Urinary bladder (tissue), 4 donors: ENCODE data around the gene RAP1GAP2. TPM values are rescaled to one million over a fixed set of nuclear protein-coding genes. Genes with fewer than 3 reads are reported as not detected.

Experiments
- DNase-seq: peaks from one replicate; pipeline ENCODE4 v3.0.0-alpha.2; 2015; ENCODE audit errors: extremely low spot score
- H3K27ac ChIP-seq: one replicate; pipeline ENCODE4 v1.5.1; 2013; ENCODE audit warnings: low read depth, mild to moderate bottlenecking, moderate library complexity
- H3K36me3 ChIP-seq: one replicate; pipeline ENCODE4 v1.6.1; 2013; ENCODE audit warnings: mild to moderate bottlenecking, moderate library complexity; ENCODE audit not compliant: insufficient read depth
- H3K4me1 ChIP-seq: one replicate; pipeline ENCODE4 v1.6.1; 2013; ENCODE audit warnings: mild to moderate bottlenecking, moderate library complexity; ENCODE audit not compliant: insufficient read depth
- H3K4me3 ChIP-seq: one replicate; pipeline ENCODE4 v1.5.1; 2013; ENCODE audit warnings: low read depth, low read length
- WGBS: extraction: QIAGEN DNeasy Blood & Tissue Kit; methylation state at CpG from one replicate; pipeline ENCODE4 v1.1.7; 2013; 5-methylcytosine and 5-hydroxymethylcytosine counted together
- polyA plus RNA-seq: library from polyadenylated mRNA; stranded (reverse); fragments of 200-250 nt; gene quantifications from one replicate; pipeline ENCODE4 v1.2.3, GENCODE V29; 2013
- total RNA-seq: library from RNA; depleted of rRNA; stranded (reverse); fragments of >200 nt; gene quantifications from one replicate; pipeline ENCODE4 v1.2.3, GENCODE V29; 2014
- donor health status: healthy with polysubstance abuse.
- donor health status: healthy.

RAP1GAP2 gene
- total and polyA plus RNA-seq, 2 donors: 3.7 to 3.9 TPM

GRCh38 chr17:2957631-2958286 lies 161.5 kb downstream of the RAP1GAP2 start:
- no peaks in the 10 kb centered on the region for H3K36me3 ChIP-seq
- 83% methylated on average over 12 of the region's 12 CpGs for WGBS
- H3K27ac ChIP-seq: no peak overlapping the region
- H3K4me3 ChIP-seq: no peak overlapping the region
- no peaks in the 10 kb centered on the region for H3K4me1 ChIP-seq
- DNase-seq: no peak

- 80% methylated on average over 10 of the region's 10 CpGs for WGBS
- no peak overlapping the region for H3K4me3 ChIP-seq
- no peaks in the 10 kb centered on the region for H3K4me1 ChIP-seq
- no peaks in the 10 kb centered on the region for H3K36me3 ChIP-seq
- no peak for DNase-seq
- H3K27ac ChIP-seq: no peak overlapping the region
These were observed 162.5 kb downstream of the RAP1GAP2 start for GRCh38 chr17:2958706-2959222.

- Histone ChIP-seq H3K4me1 (no peaks in the 10 kb centered on the region), H3K4me3 (no peak overlapping the region), H3K27ac (no peak overlapping the region), H3K36me3 (no peaks in the 10 kb centered on the region)
- 91% methylated on average over 19 of the region's 19 CpGs for WGBS
- DNase-seq: no peak
These were observed 163.3 kb downstream of the RAP1GAP2 start for GRCh38 chr17:2959371-2960130.

GRCh38 chr17:2961446-2961845 lies 165.2 kb downstream of the RAP1GAP2 start:
- WGBS: 93% methylated on average over 8 of the region's 8 CpGs
- Histone ChIP-seq H3K4me1 (no peaks in the 10 kb centered on the region), H3K27ac (no peak overlapping the region), H3K4me3 (no peak overlapping the region), H3K36me3 (no peaks in the 10 kb centered on the region)
- no peak for DNase-seq

GRCh38 chr17:2962236-2962635 lies 166.0 kb downstream of the RAP1GAP2 start:
- WGBS: 89% methylated on average over 7 of the region's 7 CpGs
- H3K4me1 ChIP-seq: no peaks in the 10 kb centered on the region
- no peaks in the 10 kb centered on the region for H3K36me3 ChIP-seq
- H3K4me3 ChIP-seq: no peak overlapping the region
- H3K27ac ChIP-seq: no peak overlapping the region
- DNase-seq: no peak

- no peak for DNase-seq
- Histone ChIP-seq H3K27ac (no peak overlapping the region), H3K4me3 (no peak overlapping the region), H3K36me3 (no peaks in the 10 kb centered on the region), H3K4me1 (no peaks in the 10 kb centered on the region)
- WGBS: 89% methylated on average over 14 of the region's 14 CpGs
These were observed 166.5 kb downstream of the RAP1GAP2 start for GRCh38 chr17:2962729-2963128.

- DNase-seq: no peak
- no peak overlapping the region for H3K27ac ChIP-seq
- H3K4me1 ChIP-seq: no peaks in the 10 kb centered on the region
- H3K4me3 ChIP-seq: no peak overlapping the region
- 82% methylated on average over 21 of the region's 21 CpGs for WGBS
- no peaks in the 10 kb centered on the region for H3K36me3 ChIP-seq
These were observed 167.2 kb downstream of the RAP1GAP2 start for GRCh38 chr17:2963332-2964027.

GRCh38 chr17:2964028-2964356 lies 167.8 kb downstream of the RAP1GAP2 start:
- Histone ChIP-seq H3K36me3 (no peaks in the 10 kb centered on the region), H3K27ac (no peak overlapping the region), H3K4me1 (no peaks in the 10 kb centered on the region), H3K4me3 (no peak overlapping the region)
- WGBS: 66% methylated on average over 6 of the region's 6 CpGs
- no peak for DNase-seq

- Histone ChIP-seq H3K36me3 (no peaks in the 10 kb centered on the region), H3K27ac (no peak overlapping the region), H3K4me1 (no peaks in the 10 kb centered on the region), H3K4me3 (no peak overlapping the region)
- no peak for DNase-seq
- 71% methylated on average over 10 of the region's 10 CpGs for WGBS
These were observed 168.1 kb downstream of the RAP1GAP2 start for GRCh38 chr17:2964370-2964769.

GRCh38 chr17:2964831-2965230 lies 168.6 kb downstream of the RAP1GAP2 start:
- Histone ChIP-seq H3K36me3 (no peaks in the 10 kb centered on the region), H3K4me1 (no peaks in the 10 kb centered on the region), H3K4me3 (no peak overlapping the region), H3K27ac (no peak overlapping the region)
- no peak for DNase-seq
- WGBS: 87% methylated on average over 11 of the region's 11 CpGs

GRCh38 chr17:2965621-2966595 lies 169.7 kb downstream of the RAP1GAP2 start:
- no peak overlapping the region for H3K4me3 ChIP-seq
- no peak overlapping the region for H3K27ac ChIP-seq
- no peaks in the 10 kb centered on the region for H3K4me1 ChIP-seq
- H3K36me3 ChIP-seq: no peaks in the 10 kb centered on the region
- WGBS: 71% methylated on average over 14 of the region's 14 CpGs
- DNase-seq: no peak

- H3K27ac ChIP-seq: no peak overlapping the region
These were observed 171.3 kb downstream of the RAP1GAP2 start for GRCh38 chr17:2967515-2967914.

GRCh38 chr17:2971851-2972250 lies 175.6 kb downstream of the RAP1GAP2 start:
- Histone ChIP-seq H3K4me1 (no peaks in the 10 kb centered on the region), H3K4me3 (no peak overlapping the region), H3K36me3 (no peaks in the 10 kb centered on the region), H3K27ac (no peak overlapping the region)
- DNase-seq: no peak
- 75% methylated on average over 2 of the region's 2 CpGs for WGBS

More at GRCh38 chr17:2967515-2967914, 171.3 kb downstream of the RAP1GAP2 start:
- Histone ChIP-seq H3K4me3 (no peak overlapping the region), H3K36me3 (no peaks in the 10 kb centered on the region), H3K4me1 (no peaks in the 10 kb centered on the region)
- 44% methylated on average over 6 of the region's 6 CpGs for WGBS
- DNase-seq: no peak
